ENCODE results near the gene GNAT3.

Gene GNAT3

GRCh38 chr7:80417211-80417793, 94.6 kb downstream of the GNAT3 start:
- DNase-seq (ENCODE audit: low read depth): no peak

DNA sequence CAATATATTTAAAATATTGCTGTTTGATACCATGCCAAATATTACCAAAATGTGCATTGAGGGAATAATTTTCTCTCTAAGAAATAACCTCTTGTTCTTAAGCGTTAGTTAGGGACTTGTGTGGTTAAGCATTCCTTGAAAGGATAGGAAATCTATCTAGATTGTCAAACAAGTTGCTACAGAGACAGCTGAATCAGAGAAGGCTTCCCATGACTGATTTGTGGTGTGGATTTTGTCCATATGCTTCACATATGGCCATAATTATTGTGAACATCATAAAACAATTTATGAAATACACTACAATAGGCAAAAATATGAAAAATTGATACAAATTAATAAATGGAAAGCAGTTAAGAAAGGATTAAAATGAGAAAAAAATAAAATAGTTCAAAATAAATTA, 96.3 kb downstream of the GNAT3 start:
- DNase-seq (ENCODE audit: low read depth): peak; percentile 90

DNA sequence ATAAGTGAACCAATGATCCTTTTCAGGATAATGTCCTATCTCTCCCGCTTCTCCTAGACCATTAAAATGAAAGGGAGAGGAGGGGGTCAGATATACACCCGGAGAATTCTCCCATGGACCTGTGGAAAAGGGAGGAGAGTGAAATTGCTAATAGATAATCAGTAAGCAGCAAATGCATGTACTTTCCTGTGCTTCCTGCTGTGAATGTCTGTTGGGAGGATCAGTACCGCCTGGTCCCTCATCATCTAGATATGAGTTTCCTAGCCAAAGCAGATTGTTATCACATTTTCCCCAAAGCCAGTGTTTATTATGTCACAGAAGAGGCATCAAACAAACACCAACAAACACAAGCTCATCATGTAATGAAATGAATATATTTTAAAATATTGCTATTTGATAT, 96.8 kb downstream of the GNAT3 start:
- DNase-seq (ENCODE audit: low read depth): peak; percentile 33

DNA sequence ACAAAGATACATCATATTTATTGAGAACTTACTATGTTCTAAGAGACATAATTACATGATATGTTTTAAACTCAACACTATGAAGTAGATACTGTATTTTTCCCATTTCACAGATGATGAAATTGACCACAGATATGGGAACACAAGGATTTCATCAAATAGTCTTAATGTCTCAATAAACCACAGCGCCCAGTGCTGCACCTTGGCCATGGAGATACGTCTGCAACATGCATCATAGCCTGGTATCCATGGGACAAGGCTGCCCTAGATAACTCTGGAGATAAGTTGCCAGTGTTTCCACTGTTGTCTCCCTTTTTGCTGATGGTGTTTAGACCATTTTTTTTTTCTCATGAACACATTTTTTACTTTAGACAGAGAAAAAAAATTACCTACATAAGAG, 97.5 kb downstream of the GNAT3 start:
- DNase-seq (ENCODE audit: low read depth): peak; percentile 91

DNA sequence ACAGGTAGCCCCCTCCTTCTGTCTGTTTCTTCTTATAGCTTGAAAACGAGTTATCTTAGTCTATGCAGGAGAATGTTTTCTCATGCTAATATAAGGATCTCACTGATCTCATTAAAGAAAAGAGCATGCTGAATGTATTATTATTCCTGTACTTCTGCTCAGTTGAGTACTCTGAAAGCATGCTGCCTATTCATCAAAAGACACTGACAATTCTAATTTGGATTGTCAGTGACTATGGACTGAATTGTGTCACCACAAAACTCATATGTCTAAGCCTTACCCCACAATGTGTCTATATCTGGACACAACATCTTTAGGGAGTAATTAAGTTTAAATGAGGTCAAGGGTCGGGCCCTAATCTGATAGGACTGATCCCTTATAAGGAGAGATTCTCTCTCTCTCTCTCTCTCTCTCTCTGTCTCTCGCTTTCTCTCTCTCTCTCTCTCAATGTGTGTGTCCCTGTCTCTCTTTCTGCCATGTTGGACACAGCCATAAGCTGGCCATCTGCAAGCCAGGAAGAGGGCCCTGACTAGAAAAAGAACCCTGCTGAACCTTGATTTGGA, 98.4 kb downstream of the GNAT3 start:
- DNase-seq (ENCODE audit: low read depth): no peak

DNA sequence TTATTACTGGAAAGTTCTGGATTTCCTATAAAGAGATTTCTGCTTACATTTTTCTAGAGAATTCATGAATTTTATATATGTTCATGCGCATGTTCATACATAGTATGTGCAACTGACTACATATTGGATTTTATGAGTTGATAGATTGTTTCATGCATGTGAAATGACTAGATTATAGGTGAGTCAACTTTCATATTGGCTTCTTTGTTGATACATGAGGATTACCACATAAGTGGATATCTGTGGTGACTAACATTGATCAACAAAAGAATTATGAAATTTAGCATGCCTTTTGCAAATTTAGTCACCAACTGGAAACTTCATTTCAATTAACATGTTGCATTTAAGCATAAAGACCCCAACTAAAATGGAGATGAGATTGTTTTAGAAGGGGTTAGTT, 99.0 kb downstream of the GNAT3 start:
- DNase-seq (ENCODE audit: low read depth): peak; percentile 49

- no peak for DNase-seq (ENCODE audit: low read depth)
Observed at GRCh38 chr7:80411621-80412020, 100.2 kb downstream of the GNAT3 start.

DNA sequence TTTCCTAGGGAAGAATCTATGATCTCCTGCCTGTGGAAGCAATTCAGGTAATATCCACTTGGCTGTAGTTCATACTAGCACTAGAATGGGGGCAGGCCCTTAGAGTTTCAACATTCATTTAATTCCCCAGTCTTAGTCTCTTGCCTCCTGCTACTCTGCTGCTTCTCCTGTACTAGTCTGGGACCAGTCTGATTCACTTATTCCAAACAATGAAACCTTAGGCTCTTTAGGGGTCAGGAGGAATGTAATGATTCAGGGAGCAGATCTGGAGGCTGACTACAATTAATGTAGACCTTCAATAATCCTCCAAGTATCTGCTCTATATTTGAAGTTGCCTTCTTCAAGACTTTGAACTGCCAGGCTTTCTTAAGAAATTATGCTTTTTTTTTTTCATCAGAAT, 101.8 kb downstream of the GNAT3 start:
- peak; percentile 66 for DNase-seq (ENCODE audit: low read depth)

Measured in amniotic epithelial cell (primary cell).